DMS79 treated with DMSO at 0.1 percent for 48 hours (cell line): ENCODE measurements around the gene MZT2B.
"Not testable (repeated sequence)": the region's sequence is repeated elsewhere in the genome, so short reads cannot be mapped to it uniquely, and the experiment has no call there.

Experiments used
- DNase-seq: peaks from one replicate; lab custom pipeline; 2025; lab: John Stamatoyannopoulos, UW

The MZT2B gene, protein sequence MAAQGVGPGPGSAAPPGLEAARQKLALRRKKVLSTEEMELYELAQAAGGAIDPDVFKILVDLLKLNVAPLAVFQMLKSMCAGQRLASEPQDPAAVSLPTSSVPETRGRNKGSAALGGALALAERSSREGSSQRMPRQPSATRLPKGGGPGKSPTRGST

DNA sequence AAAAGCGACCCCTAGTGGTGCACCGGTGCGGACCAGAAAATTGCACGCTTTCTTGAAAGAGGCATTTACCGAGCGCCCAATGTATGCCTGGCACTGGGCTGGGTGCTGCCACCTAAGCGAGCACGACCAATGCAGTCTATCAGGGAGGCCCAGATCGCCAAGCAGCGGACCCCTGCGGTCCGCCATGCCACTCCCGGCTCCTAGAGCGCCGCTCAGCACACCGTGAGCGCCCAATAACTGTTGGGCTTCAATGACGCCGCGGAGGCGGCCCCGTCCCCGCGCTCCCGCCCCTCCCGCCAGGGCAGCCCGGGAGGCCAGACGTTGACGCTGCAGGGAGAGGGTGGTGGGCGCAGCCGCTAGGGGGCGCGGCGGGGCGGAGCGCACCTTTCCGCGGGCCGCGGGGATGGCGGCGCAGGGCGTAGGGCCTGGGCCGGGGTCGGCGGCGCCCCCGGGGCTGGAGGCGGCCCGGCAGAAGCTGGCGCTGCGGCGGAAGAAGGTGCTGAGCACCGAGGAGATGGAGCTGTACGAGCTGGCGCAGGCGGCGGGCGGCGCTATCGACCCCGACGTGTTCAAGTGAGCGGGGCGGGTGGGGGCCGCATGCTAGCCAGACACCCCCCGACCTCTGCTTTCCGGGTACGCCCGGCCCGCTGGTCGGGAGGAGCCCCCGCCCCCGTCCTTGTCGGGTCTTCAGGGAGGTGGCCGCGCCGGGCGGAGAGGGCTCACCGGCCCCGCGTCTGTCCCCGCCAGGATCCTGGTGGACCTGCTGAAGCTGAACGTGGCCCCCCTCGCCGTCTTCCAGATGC lies at the start of gene MZT2B:
Gene MZT2B, plus strand, starts transcription at position 383 of the 803 bp plus-strand sequence. Its CDS starts 21 bp downstream, at position 404.
- DNase-seq = peak; percentile 75

DNA sequence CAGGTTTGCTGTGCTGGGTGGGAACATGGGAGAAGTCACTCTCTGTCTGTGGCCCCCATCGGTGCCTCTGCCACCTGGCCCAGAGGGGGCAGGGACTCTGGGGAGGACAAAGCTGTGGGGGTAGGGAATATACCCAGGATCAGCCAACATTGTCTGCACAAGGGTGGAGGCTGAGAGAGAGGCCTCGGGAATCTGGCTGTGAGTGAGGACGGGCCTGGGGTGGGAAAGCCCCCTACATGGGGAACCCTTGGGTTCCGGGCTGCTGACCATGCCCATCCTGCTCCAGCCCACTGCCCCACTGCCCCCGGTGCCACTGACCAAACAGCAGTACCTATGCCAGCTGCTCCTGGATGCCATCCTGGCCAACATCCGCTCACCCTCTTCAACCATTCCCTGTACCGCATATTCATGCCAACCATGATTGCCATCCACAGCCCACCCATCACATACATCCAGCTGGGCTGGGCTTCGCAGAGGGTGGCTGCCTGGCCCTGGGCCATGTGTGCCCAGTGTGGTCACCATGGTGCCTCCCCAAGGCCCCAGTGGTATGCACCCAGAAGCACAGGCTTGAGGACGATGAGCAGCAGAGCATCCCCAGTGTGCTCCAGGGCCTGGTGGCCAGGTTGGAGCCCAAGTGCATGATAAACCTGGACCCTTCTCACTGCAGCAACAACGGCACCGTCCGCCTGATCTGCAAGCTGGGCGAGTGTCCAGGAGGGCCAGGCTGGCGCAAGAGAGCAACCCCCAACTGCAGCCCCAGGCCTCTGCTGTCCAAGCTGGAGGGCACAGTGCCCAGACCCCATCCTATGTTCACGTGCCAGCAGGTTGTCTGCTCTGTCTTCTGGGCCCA lies 46.1 kb upstream of the MZT2B start:
- DNase-seq = no peak

DNA sequence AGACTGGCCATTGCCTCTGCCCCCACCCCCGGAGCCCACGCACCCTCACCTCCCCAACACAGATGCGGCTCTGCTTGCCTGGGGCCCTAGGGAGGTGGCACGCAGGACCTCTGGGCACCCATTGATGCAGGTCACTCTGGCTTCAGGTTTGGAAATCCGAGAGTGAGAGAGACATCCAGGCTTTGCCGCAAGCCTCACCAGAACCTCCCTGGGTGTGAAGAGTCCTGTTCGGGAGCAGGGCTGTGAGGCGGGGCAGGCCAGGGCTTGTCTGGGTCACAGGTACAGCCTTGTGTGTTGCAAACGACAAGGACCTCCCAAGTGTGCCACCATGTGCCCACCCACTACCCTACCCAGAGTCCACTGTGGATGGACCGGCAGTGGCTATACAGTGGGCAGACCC lies 45.5 kb upstream of the MZT2B start:
- DNase-seq = not testable (repeated sequence)

DNA sequence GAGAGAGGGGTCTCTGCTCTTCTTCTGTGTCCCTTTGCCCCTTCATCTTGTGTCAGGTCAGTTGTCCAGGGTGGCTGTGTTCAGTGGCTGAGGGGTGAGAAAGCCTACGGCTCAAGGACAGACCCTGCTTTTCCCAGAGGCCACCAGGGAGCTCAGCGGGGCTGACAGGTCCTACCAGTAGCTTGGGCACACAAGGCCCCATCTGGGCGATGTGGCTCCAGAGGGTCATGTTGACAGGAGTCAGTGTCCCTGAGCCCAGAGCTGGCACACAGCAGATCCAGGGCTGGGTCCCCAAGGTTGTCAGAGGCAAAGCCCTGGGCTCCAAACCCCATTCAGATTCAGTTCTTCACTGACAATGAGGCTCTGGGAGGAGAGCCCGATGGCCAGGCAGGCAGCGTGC lies 44.9 kb upstream of the MZT2B start:
- not testable (repeated sequence) for DNase-seq

DNA sequence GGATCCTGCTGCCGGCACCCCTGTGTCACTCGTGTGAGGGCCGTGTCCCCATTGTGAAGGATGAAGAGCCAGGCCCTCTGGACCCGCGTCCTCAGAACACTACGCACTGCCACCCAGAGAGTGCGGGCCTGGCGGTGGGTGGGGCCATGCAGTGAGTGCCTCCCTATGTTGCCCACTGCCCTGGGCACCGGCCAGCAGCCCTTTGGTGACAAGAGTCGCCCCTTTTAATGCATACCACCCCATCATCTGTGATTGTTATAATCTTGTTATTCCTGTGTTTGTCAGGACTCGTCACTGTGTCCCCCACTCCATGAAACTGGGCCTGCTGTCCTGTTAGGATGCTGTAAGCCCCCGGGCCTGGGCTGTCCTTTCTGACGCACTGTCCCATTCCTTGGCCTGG lies 43.7 kb upstream of the MZT2B start:
- not testable (repeated sequence) for DNase-seq

DNA sequence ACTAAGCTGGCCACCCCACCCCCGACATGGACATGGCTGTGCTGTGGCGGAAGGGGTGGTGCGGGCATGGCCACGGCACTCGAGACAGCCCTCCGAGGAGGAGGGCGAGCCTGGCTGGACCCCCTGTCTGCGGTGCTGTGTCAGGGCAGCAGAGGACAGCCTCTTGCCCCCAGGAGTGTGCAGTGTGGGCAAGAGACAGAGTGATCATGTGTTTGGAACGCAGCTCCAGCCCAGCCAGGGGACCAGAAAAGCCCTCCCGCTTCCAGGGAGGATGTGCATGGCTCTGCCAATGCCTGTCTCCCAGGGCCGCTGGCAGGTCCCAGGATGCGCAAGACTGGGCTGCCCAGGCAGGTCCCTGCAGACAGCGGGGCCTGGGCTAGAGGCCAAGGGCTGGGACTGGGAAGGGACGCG lies 43.2 kb upstream of the MZT2B start:
- DNase-seq = peak; percentile 49

DNA sequence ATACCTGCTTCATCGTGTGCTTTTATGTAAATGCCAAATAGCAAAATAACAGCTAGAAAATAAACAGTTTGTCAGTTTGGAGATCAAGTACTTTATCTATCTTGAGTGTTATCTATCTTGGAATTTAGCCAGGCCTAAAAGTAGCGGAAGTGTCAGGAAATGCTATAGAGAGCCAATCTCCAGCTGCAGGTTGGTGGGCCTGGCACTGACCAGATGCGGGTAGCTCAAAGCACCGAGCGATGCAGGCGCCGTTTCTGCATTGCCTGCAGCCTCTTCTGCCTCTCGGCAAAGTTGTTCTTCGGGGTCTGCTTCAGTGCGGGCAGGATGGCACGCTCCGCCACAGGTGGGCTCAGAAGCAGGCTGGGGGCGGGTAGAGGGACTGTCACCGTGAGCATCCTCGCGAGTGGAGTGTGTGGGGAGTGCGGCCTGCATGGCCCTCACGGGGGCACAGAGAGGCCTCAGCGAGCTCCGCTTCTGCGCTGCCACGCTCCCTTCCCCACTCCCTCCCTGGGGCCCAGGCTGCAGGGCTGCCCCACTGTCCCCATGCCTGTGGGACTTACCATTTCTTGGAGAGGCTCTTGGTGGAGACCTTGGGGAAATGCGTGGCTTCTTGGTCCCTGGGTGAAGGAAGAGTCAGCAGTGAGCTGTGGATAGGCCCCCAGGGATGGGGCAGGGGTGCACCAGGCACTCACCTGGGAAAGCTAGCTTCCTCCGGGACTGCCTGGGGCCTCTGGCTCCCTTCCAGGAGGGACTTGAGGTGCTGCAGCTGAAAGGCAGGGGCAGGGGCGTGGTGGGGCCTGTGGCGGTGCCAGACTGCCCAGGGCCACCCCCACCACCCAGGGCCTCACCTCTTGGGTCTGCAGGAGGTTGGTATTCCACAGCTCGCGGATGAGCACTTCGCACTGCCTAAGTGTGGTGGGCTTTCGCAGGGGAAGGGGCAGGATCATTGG lies 42.5 kb upstream of the MZT2B start:
- DNase-seq = peak; percentile 49

DNA sequence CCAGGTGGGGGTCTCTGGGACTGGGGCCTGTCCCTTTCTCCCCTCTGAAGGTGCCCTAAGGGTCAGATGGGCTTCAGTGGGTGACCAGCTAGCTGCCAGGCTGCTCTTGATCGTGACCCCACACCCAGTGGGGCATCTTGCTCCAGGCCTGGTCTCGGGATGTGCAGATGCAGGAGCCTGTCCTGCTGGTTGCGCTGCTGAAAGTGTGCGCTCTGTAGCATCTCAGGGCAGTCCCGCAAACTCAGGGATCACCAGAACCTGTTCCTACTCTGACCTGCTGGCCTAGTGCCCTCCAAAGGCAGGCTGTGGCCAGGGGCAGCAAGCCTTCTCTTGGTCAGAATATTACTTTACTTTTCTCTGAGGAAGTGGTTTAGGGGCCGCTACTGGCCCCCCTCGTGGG lies 41.5 kb upstream of the MZT2B start:
- DNase-seq = not testable (repeated sequence)

DNA sequence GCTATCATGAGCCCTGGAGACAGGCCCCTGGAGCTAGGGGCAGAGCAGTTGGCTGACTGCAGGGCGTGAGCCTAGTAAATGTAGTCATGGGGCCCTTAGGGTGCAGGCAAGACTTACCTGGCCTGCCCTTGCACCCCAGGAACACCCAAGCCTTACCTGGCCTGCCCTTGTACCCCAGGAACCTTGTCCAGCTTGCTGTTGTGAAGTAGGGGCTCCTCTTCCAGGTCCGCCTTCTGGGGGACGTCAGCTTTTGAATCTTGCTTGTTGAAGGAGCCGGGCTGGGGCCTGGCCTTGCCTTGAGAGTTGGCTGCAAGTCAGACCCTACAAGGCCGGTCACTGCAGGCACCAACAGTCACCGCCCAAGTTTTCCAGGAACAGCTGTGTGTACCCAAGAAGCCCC lies 41.1 kb upstream of the MZT2B start:
- DNase-seq = not testable (repeated sequence)

DNA sequence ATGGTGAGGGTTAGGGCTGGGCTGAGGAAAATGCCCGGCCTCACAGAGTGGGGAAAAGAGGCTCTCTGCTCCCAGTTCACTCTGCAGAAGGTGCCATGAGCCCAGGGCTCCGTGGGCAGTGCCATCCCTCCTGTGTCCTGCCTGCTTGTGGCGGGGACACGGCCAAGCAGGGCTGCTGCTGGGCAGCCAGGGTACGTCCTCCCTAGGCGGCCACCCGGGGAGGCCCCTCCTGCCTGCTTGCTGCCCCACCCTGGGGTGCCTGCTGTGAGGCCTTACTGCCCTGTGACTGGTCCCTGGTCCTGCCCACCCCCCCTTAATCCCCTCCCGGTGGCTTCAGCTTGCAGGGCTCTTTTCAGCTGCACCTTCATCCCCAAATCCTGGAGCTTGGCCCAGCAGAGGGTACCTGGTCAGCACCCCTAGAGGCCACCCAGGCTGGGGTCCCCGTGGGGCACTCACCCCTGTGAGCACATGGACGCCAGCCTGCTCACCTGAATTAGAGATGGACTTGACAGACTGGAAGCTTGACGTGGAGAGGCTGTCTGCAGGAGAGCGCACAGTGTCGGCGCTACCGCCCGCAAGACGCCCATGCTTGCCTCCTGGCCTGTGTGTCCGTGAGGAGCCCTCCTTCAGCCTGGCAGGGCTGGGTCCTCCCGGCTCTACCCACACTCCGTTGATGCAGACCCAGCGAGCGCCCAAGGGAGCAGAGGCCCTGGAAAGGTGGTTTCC lies 40.3 kb upstream of the MZT2B start:
- DNase-seq = not testable (repeated sequence)

DNA sequence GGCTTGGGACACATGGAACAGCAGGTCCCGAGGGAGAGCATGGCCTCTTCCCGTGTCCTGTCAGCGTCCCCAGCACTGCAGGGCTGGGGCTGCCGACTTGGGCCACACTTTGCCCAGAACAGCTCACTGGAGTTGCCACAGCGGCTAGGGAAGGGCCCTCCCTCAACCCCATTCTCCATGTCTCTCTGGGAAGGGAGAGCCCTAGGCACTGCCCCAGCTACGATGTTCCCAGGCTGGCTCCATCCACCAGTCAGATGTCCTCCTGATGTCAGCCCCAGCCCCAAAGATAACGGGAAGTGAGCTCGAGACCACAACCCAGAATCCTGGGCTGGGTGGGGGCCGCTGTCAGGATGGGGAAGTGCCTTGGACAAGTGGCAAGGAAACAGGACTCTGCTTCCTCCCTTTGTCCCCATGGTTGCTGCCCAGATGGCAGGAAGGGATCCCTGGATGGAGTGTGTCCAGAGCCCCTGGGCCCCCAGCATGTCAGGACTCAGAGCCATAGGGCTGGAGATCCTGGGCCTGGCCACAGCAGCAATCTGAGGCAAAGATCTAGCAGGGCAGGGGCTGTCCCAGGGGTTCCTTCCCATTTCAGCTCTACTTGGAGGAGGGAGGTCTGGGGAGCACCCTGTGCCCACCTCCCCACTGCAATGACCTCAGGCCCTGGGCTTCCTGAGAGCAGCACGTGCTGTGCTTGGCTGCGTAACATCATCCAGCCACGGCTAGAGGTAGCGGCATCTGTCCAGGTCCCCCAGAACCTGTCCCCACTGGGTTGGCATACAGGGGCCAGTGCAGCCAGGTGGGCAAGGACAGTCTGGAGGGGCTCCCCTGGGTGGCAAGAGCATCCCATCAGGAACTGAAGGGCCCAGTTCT lies 39.4 kb upstream of the MZT2B start:
- DNase-seq = not testable (repeated sequence)

DNA sequence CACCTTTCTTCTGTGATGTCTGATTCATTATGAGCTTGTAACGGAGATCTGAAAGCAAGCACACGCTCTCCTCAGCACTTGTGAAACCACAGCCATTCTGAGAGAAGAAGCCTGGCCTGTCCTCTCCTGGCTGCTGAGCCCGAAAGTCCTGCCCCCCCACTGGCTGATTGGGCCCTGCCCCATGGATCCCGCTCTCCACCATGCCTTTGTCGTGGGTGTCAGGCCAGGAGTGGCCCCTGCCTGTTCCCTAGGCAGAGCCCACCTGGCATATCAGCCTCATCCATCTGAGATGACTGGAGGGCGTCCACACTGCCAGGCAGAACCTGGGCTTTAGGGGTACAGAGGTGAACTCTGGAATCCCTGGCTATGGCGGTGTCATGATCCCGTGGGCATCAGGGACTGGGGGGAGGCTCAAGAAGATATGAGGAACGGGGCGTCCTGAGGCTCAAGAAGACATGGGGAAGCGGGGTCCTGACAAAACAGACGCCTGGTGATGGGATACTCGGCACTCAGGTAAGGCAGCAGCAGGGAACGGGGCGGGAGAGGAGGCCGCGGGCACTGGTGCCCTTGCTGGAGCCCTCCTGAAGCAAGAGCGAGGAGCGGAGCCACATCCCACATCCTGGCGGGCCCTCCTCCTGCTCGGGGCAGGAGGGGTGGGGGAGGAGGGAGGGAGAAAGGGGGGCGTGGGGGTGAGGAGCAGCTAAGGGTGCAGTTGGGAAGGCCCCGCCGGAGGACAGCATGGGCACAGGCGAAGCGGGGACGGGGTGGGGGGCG lies 38.6 kb upstream of the MZT2B start:
- DNase-seq = not testable (repeated sequence)

DNA sequence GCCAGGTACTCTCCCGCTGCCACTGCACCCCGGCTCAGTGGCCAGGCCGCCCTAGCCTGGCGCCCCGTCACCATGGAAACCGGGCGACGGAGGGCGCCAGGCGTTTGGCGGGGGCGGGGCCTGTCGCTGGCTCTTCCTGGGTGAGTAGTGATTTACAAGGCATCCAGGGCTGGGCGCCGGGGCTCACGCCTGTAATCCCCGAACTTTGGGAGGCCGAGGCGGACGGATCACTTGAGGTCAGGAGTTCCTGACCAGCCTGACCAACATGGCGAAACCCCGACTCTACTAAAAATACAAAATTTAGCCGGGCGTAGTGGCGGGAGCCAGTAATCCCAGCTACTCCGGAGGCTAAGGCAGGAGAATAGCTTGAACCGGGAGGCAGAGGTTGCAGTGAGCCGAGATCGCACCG lies 37.1 kb upstream of the MZT2B start, which contains the start of gene CCDC74B:
Gene CCDC74B, minus strand, starts transcription at position 107 of the 409 bp plus-strand sequence. CDS start 116 bp downstream, outside the sequence.
- peak; percentile 18 for DNase-seq

DNA sequence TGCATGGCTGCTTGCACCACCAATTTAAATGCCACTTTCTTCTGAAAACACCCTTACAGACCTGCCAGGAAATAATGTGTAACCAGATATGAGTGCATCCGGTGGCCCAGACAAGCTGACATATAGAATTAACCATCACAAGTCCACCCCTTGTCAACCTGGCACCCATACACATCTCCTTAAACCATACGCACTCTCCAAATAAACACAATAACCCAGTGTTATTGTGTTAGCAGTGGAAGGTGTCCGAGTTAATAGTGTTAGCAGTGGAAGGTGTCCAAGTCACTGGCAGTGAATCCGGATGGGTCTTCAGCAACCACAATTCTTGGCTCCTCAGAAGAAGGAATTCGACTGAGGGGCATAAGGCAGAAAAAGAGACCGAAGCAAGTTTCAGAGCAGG lies 33.5 kb upstream of the MZT2B start:
- DNase-seq = peak; percentile 21

DNA sequence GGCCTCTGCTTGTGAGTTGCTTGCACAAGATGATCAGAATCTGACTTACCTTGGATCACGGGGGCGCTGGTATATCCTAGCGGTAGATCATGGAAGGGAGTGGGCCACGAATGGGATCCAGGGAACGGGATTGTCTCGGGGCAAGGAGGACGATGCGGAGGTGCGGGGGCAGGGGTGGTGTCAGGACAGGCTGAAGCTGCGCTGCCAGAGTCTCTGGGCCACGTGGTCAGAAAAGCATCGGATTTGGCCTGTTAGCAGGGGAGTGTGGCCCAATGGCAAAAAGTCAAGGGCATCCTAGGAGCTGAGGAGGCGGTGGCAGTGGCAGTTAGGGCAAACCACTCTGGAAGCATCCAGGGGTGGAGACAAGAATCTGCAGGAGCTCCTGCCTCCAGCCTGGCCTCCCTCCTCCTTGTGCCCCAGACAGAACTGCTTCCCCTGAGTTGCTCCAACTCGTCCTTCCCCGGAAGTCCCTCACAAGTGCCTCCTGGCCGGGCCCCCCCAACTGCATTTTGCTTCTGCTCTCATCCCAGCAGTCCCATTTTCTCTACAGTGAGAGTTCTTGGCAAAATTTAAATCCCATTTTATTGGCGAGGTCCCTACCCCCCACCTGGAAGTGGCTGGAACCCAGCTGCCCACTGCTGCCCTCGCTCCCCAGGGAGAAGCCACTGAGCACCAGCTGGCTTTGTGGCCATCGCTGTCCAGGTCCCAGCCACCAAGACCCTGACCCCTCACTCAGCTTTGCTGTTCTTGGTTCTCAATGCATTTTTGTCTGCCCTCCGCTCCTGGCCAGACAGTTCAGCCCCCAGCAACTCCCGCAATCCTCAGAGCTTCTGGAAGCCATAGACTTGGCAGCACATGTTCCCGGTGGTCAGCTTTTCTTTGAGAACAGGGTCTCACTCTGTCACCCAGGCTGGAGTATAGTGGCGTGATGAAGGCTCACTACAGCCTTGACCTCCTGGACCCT lies 31.6 kb upstream of the MZT2B start:
- no peak for DNase-seq

DNA sequence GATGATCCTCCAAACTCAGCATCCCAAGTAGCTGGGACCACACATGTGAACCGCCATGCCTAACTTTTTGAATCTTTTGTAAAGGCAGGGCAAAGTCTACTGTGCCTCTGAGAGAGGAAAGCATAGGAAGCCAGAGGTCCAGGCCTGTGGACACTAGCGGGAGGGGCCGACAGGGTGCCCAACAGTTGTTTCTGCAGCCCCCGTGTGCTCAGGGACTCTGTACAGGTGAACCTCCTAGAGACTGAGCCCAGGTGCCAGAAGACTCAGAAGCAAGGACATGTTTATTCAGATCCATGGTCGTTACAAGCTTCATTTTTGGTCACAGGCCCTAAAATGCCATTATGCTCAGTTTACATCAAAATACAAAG lies 30.9 kb upstream of the MZT2B start:
- not testable (repeated sequence) for DNase-seq

DNA sequence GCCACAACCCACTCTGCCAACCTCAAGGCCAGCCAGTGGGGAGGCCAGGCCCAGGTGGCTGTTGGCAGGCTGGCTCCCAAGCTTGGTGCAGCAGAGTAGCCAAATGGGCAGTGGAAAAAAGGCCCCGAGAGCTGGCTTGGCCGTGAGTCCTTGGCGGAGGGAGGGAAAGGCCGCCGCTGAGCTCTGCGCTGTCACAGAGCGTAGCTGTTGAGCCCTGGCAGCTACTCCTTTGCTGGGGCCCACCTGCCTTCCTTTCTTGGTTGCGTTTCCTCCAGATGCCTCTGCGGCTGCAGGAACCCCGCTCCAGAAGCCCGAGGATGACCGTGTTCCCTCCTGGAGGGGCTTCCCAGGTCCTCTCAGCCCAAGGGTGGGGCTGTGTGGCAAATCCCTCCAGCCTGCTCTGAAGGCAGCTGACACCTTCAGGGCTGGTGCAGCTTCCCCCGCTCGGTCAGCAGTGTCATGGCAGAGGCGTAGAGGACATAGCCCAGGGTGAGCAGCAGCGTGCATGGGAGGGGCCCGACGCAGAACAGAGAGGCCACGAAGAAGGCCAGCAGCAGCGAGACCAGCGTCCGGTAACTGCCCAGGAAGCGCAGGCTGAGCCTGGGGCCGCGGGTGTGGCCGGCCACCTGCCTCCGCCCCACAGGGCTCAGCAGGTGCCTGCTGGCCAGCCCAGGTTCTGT lies 29.8 kb upstream of the MZT2B start:
- DNase-seq = not testable (repeated sequence)
